Measurements from ENCODE around the gene IQGAP2. TPM values are rescaled to one million over a fixed set of nuclear protein-coding genes. Genes with fewer than 3 reads are reported as not detected.

Gene IQGAP2
- total and polyA plus RNA-seq, 2 of the 8 experiments (the other 6 are each of a cell fraction or from before 2014, with no cell fraction given) = 19.7 to 66.0 TPM

- H2BK12ac ChIP-seq (ENCODE audit: low read depth, low read length) = no peak overlapping the region
- no peak overlapping the region for H4K8ac ChIP-seq (ENCODE audit: extremely low read depth, insufficient read depth, low read length)
- no peak overlapping the region for H2BK15ac ChIP-seq (ENCODE audit: low read length)
- H3K23ac ChIP-seq (ENCODE audit: insufficient read length) = no peak overlapping the region
- POLR2A ChIA-PET (ENCODE audit: partially characterized antibody) = interaction anchor here (1.0 to 1.3 kb wide), 3 partner anchors 9 to 144 kb away, joined by 3 to 5 read pairs (median 4); partner anchors contain the start of gene IQGAP2
- H3K27me3 ChIP-seq (replicated peaks in 1 of 4; ENCODE audit: control insufficient read depth in 3 of 4, extremely low read depth in 1 of 4, insufficient read depth in 3 of 4, low read length in 3 of 4) = no peaks in the 10 kb centered on the region
- H3K27ac ChIP-seq (ENCODE audit: low read depth, low read length) = no peak overlapping the region
- peaks cover 0 to 7% of the 10 kb centered on the region in 2 experiments; a peak in 1 of 4 replicates for H3K9me3 ChIP-seq (ENCODE audit: insufficient read depth in 2 of 2, low read depth in 1 of 2, low read length in 1 of 2)
- peaks cover 0 to 12% (median 1%) of the 10 kb centered on the region in 4 experiments; a peak in 3 of 7 replicates for H3K4me1 ChIP-seq (replicated peaks in 1 of 4; ENCODE audit: control insufficient read depth in 3 of 4, insufficient read depth in 4 of 4, low read length in 3 of 4)
- H3K4me3 ChIP-seq (ENCODE audit: extremely low read depth in 1 of 4, insufficient read depth in 2 of 4, low read depth in 3 of 4, low read length in 4 of 4) = no peak overlapping the region
- H2BK5ac ChIP-seq (ENCODE audit: low read depth, low read length) = no peak overlapping the region
- no peak overlapping the region for H4K91ac ChIP-seq (replicated peaks; ENCODE audit: insufficient read length, low read length)
- H2BK120ac ChIP-seq (replicated peaks; ENCODE audit: low read depth, low read length) = no peak overlapping the region
- H3K36me3 ChIP-seq (ENCODE audit: control insufficient read depth in 2 of 4, insufficient read depth in 4 of 4, low read length in 3 of 4) = no peaks in the 10 kb centered on the region; a peak in 1 of 8 replicates
- no peak overlapping the region for H3K18ac ChIP-seq (ENCODE audit: extremely low read depth, low read length)
- WGBS, 2 experiments (ENCODE audit: extremely low coverage in 1 of 2, insufficient coverage in 1 of 2, insufficient read length in 1 of 2, insufficient replicate concordance in 2 of 2, low coverage in 1 of 2, low lambda C conversion rate in 2 of 2, missing lambda C conversion rate in 1 of 2) = 85% methylated on average over 8 of the region's 8 CpGs; no CpG with 5 or more reads in 1 of the 2 experiments
- H2AK5ac ChIP-seq (ENCODE audit: low read depth, low read length) = no peak overlapping the region
- H2BK20ac ChIP-seq (ENCODE audit: low read length) = no peak overlapping the region
- no peaks in the 10 kb centered on the region for H3K23me2 ChIP-seq (ENCODE audit: low read depth, low read length)
- no peak overlapping the region for H3K14ac ChIP-seq (ENCODE audit: insufficient read length)
- H4K20me1 ChIP-seq (replicated peaks in 1 of 2; ENCODE audit: control insufficient read depth in 1 of 2, insufficient read depth in 2 of 2, low read length in 2 of 2) = no peaks in the 10 kb centered on the region
- no peak overlapping the region for H3K4me2 ChIP-seq (ENCODE audit: insufficient read depth in 1 of 2, low read depth in 2 of 2, low read length in 2 of 2)
- no peak overlapping the region for H3K4ac ChIP-seq (replicated peaks; ENCODE audit: insufficient read length, low read depth, low read length)
- no peak overlapping the region for H3K9ac ChIP-seq (replicated peaks in 1 of 4; ENCODE audit: extremely low read depth in 1 of 4, low read depth in 3 of 4, low read length in 3 of 4)
- CTCF ChIA-PET (ENCODE audit: partially characterized antibody) = interaction anchor here (0.6 to 3.1 kb wide), 10 partner anchors 12 to 209 kb away, joined by 3 to 19 read pairs (median 4); partner anchors contain the start of gene IQGAP2
- no peak overlapping the region for H3K56ac ChIP-seq (replicated peaks; ENCODE audit: insufficient read length, low read depth, low read length)
- no peaks in the 10 kb centered on the region; the same call in 1 of the 2 replicates for H3K79me1 ChIP-seq (ENCODE audit: low read depth, low read length)
- no peak overlapping the region for H2AFZ ChIP-seq (ENCODE audit: low read length)
- no peak overlapping the region for H4K5ac ChIP-seq (ENCODE audit: insufficient read length, low read depth, low read length)
- FAIRE-seq (no peak), DNase-seq (ENCODE audit: low read depth in 1 of 2, low spot score in 2 of 2) (no peak)
- H3K79me2 ChIP-seq (ENCODE audit: control insufficient read depth in 1 of 2, insufficient read depth in 2 of 2, low read length in 2 of 2) = peaks cover 0 to 18% of the 10 kb centered on the region in 2 experiments; a peak in 2 of 4 replicates
- TF ChIP-seq ZNF274 (IDR thresholded peaks at IDR 0.05; ENCODE audit: borderline replicate concordance, extremely low read depth, low read length) (no peak), ATF2 (IDR thresholded peaks at IDR 0.05; ENCODE audit: low read length) (no peak)
Observed at GRCh38 chr5:76546497-76547102, 143.5 kb downstream of the IQGAP2 start.

Measured in H1 (cell line).